ENCODE results near the gene C1QL1.
A peak's percentile ranks its signal among the peaks of the same experiment; 100 is the strongest.
"Not testable (repeated sequence)": the region's sequence is repeated elsewhere in the genome, so short reads cannot be mapped to it uniquely, and the experiment has no call there.

Gene C1QL1

GRCh38 chr17:44952946-44953475, 15.1 kb downstream of the C1QL1 start:
- no peak overlapping the region for H3K4me3 ChIP-seq (ENCODE audit: low read depth, low read length)
- no peak for DNase-seq (ENCODE audit: low read depth)
- TF ChIP-seq MYC (IDR thresholded peaks at IDR 0.05; ENCODE audit: low read depth, low read length) (no peak), POLR2A (IDR thresholded peaks at IDR 0.05; ENCODE audit: extremely low read depth, insufficient read length) (no peak)
- TF ChIP-seq, protein P1, sequence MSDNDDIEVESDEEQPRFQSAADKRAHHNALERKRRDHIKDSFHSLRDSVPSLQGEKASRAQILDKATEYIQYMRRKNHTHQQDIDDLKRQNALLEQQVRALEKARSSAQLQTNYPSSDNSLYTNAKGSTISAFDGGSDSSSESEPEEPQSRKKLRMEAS (IDR thresholded peaks at IDR 0.05; ENCODE audit: low read depth, low read length): no peak
- TF ChIP-seq, protein P2, sequence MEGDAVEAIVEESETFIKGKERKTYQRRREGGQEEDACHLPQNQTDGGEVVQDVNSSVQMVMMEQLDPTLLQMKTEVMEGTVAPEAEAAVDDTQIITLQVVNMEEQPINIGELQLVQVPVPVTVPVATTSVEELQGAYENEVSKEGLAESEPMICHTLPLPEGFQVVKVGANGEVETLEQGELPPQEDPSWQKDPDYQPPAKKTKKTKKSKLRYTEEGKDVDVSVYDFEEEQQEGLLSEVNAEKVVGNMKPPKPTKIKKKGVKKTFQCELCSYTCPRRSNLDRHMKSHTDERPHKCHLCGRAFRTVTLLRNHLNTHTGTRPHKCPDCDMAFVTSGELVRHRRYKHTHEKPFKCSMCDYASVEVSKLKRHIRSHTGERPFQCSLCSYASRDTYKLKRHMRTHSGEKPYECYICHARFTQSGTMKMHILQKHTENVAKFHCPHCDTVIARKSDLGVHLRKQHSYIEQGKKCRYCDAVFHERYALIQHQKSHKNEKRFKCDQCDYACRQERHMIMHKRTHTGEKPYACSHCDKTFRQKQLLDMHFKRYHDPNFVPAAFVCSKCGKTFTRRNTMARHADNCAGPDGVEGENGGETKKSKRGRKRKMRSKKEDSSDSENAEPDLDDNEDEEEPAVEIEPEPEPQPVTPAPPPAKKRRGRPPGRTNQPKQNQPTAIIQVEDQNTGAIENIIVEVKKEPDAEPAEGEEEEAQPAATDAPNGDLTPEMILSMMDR (IDR thresholded peaks at IDR 0.05; ENCODE audit: low read depth, low read length): no peak

DNA sequence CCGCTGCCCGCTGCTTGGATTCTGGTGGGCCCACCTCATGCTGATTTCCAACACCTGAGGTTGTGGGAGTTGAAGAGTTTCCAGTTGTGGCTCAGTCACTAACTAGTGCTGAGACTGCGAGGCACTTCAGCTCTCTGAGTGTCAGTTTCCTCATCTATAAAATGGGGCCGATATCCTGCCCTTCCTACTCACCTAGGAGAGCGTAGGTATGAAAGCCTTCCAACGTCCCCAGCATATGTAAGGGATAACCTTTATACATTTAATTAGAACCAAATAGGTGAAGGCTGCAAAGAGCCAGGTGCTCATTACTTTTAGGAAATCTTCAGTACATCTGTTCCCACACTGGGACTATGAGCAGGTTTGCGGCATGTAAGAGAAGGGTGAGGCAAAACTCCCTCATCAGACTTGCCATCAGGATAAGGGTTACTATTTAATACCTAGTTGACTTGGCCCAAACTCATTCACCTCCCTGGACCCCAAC, 19.7 kb downstream of the C1QL1 start:
- H3K4me3 ChIP-seq (ENCODE audit: low read depth, low read length): peak overlapping the region; percentile 82
- no peak for DNase-seq (ENCODE audit: low read depth)
- TF ChIP-seq POLR2A (IDR thresholded peaks at IDR 0.05; ENCODE audit: extremely low read depth, insufficient read length) (no peak), MYC (IDR thresholded peaks at IDR 0.05; ENCODE audit: low read depth, low read length) (no peak)
- TF ChIP-seq, protein P1 (IDR thresholded peaks at IDR 0.05; ENCODE audit: low read depth, low read length): no peak
- TF ChIP-seq, protein P2 (IDR thresholded peaks at IDR 0.05; ENCODE audit: low read depth, low read length): no peak

GRCh38 chr17:44947461-44948314, 20.4 kb downstream of the C1QL1 start, which contains the start of gene KIF18B:
Gene KIF18B, minus strand, starts transcription at chr17:44947773. Its CDS starts 11,429 bp downstream, at chr17:44936344.
- DNase-seq (ENCODE audit: low read depth): peak; percentile 98
- TF ChIP-seq POLR2A (IDR thresholded peaks at IDR 0.05; ENCODE audit: extremely low read depth, insufficient read length) (peak; percentile 86), MYC (IDR thresholded peaks at IDR 0.05; ENCODE audit: low read depth, low read length) (peak; percentile 85)
- TF ChIP-seq, protein P2 (IDR thresholded peaks at IDR 0.05; ENCODE audit: low read depth, low read length): no peak
- TF ChIP-seq, protein P1 (IDR thresholded peaks at IDR 0.05; ENCODE audit: low read depth, low read length): peak; percentile 67
- H3K4me3 ChIP-seq (ENCODE audit: low read depth, low read length): peak within 1 kb of the TSS; percentile 82

DNA sequence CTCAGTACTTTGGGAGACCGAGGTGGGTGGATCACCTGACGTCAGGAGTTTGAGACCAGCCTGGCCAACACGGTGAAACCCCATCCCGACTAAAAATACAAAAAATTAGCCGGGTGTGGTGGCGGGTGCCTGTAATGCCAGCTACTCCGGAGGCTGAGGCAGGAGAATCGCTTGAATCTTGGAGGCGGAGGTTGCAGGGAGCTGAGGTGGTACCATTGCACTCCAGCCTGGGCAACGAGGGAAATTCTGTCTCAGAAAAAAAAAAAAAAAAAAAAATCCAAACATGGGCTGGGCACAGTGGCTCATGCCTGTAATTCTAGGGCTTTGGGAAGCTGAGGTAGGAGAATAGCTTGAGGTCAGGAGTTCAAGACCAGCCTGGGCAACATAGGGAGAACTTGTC, 22.5 kb downstream of the C1QL1 start:
- not testable (repeated sequence) for DNase-seq (ENCODE audit: low read depth)
- peak overlapping the region; percentile 82 for H3K4me3 ChIP-seq (ENCODE audit: low read depth, low read length)

DNA sequence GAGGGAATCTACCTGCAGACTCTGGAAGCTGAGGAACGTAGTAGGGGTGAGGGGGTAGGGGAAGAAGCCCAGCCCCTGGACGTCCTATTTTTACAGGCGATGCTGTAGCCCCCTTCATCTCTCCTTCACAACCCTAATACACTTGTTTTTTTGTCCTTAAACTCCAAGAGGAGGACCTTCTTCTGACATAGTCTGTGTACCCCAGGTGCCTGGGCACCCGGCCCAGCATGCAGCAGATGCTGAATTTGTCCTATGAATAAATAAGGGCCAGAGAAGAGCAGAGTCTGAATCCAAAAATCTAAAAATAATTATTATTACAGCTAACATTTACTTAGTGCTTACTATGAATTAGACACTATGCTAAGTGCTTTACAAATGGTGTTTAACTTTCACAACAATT, 25.6 kb downstream of the C1QL1 start:
- H3K4me3 ChIP-seq (ENCODE audit: low read depth, low read length): no peak overlapping the region
- no peak for TF ChIP-seq POLR2A (IDR thresholded peaks at IDR 0.05; ENCODE audit: extremely low read depth, insufficient read length)
- no peak for TF ChIP-seq MYC (IDR thresholded peaks at IDR 0.05; ENCODE audit: low read depth, low read length)
- TF ChIP-seq, protein P2 (IDR thresholded peaks at IDR 0.05; ENCODE audit: low read depth, low read length): no peak
- TF ChIP-seq, protein P1 (IDR thresholded peaks at IDR 0.05; ENCODE audit: low read depth, low read length): no peak
- no peak for DNase-seq (ENCODE audit: low read depth)

GRCh38 chr17:44941712-44942331, 26.3 kb downstream of the C1QL1 start:
- DNase-seq (ENCODE audit: low read depth): no peak
- TF ChIP-seq POLR2A (IDR thresholded peaks at IDR 0.05; ENCODE audit: extremely low read depth, insufficient read length) (no peak), MYC (IDR thresholded peaks at IDR 0.05; ENCODE audit: low read depth, low read length) (no peak)
- TF ChIP-seq, protein P2 (IDR thresholded peaks at IDR 0.05; ENCODE audit: low read depth, low read length): no peak
- TF ChIP-seq, protein P1 (IDR thresholded peaks at IDR 0.05; ENCODE audit: low read depth, low read length): no peak
- no peak overlapping the region for H3K4me3 ChIP-seq (ENCODE audit: low read depth, low read length)
